C1 segment of cervical spinal cord (tissue), 14 donors: ENCODE measurements around the gene TRA2B.

Source experiments
- DNase-seq, 14 donors: peaks; one replicate each; lab custom pipeline; 2025; lab: John Stamatoyannopoulos, UW

The TRA2B gene

DNA sequence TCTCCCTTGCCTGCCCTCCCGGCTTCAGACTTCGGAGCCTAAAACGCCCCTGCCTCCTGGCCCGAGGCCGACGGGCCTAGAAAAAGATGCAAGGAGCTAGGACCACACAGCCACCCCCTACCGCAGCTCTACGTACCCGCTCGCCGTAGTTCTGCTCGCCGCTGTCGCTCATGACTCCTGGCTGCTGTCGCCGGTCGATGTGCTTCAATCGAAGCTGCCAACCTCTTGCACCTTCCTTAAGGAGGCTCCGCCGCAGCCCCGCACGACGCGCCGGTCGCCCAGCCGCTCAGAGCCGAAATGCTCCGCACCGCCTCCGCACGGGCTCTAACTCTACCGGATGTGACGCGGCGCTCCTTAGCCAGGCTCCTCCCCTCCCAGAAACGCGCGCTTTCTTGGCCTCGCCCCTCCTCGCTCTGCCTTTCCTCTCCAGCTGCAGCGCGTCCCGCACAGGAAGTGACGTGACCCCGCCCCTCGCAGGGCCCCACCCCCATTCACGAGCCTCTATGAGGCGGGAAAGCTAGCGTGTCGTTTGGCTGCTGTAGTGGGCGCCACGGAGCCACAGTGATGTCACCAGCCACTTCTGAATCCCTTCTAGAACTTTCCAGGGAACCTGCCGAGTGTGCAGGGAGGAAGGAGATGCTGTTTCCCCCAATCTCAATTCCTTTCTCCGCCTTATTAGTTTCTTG, at the start of gene TRA2B:
Gene TRA2B, minus strand, starts transcription at position 326 of the 686 bp plus-strand sequence. Its CDS starts 154 bp downstream, at position 172.
- peak; percentile 92 to 99 (median 97) for DNase-seq

DNA sequence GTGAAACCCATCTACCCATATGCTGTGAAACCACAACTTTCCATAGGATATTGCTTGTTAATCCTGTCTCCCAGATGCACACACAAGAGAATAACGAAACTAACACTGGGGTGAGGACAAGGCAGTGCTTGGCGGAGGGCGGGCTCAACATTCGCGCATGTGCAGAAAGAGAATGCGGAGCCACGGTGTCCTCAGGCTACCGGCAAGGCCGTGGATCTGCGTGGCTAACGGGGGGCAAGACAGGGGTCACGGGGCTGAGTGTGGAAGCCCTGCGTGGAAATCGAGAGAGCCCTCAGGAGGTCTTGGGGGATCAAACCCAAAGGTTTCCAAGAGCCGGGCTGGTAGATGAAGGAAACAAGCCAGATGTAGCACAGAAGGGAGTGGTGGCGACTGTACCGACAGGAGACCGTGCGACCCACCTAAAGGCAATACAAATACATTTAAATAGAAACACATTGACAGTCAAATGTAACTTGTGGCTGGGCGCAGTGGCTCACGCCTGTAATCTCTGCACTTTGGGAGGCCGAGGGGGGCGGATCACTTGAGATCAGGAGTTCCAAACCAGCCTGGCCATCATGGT, 48.5 kb upstream of the TRA2B start:
- DNase-seq: no peak

DNA sequence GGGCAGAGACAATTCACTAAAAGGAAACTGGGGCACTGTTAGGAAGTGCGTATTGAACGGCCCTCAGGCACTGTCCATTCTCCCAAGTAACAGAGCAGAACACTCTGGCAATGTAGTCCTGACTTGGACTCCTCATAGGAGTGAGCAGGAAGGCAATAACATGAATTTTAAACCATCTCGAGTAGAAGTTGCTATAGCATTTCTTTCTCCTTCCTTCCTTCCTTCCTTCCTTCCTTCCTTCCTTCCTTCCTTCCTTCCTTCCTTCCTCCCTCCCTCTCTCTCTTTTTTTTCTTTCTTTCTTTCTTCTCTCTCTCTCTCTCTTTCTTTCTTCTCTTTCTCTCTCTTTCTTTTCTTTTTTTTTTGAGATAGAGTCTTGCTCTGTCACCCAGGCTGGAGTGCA, 46.4 kb upstream of the TRA2B start:
- no peak for DNase-seq

DNA sequence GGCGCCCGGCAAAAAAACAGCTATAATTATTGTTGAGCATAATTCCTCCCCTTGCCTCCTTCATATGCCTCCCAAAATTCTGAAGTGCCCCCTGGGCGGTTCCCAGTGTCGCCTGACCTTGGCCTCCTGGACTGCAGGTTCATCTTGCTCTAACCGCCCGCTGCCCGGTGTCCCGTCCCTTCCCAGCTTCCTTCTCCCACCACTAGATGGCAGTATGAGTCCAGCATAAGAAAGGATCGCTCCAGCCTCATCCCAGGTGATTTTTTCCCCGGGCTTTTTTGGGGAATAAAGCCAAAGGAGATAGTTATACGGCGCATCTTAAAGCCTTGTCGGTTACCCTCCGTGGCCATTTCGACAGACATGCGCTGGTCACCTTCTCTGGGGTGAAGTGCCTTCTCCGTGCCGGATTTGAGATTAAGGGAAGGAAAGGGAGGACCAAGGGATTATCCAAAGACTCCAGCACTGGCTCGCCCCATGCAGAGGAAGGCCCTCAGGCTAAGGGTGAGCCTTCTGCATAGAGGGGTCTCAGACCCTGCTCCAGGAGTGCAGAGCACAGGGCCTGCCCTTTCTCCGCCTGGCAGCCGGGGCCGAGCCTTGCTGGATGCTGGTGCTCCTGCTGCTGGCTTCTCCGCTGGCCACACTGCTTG, 45.8 kb upstream of the TRA2B start:
- DNase-seq: peak in 13 of 14 donors; percentile 7 to 70 (median 46)

DNA sequence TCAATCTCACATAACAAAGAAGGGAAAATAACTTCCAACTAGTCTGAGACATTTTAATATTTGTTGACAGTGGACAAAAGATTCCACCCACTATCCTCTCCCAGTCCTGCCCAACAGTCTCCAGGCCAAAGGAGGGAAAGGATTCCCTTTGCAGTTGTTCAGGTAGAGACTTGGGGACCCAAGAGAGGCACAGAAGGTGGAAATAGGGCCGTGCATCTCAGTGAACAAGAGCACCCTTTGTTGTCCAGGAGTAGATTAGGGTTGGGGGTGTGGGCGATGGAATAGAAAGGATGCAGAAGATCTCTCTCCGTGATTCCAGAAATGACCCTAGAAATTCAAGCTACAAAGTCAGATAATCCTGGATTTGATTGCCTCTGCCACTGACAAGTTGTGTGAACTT, 44.8 kb upstream of the TRA2B start:
- DNase-seq: no peak

DNA sequence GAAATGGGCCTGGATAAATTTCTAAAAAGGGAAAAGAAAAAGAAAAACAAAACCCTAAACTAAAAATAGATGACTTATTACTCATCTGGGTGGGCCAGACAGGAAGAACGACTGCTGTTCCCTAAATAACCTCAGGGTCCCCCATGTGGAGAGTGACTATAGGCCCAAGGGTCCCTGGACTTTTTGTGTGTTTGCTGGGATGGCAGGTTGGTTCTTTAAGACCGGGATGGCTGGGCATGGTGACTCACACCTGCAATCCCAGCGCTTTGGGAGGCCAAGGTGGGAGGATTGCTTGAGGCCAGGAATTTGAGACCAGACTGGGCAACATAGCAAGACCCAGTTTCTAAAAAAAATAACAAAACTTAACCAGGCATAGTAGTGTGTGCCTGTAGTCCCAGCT, 43.8 kb upstream of the TRA2B start:
- DNase-seq: no peak

DNA sequence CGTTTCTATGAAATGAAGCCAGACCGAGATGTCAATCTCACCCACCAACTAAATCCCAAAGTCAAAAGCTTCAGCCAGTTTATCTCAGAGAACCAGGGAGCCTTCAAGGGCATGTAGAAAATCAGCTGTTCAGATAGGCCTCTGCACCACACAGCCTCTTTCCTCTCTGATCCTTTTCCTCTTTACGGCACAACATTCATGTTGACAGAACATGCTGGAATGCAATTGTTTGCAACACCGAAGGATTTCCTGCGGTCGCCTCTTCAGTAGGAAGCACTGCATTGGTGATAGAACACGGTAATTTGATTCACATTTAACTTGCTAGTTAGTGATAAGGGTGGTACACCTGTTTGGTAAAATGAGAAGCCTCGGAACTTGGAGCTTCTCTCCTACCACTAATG, 41.9 kb upstream of the TRA2B start:
- DNase-seq: no peak

DNA sequence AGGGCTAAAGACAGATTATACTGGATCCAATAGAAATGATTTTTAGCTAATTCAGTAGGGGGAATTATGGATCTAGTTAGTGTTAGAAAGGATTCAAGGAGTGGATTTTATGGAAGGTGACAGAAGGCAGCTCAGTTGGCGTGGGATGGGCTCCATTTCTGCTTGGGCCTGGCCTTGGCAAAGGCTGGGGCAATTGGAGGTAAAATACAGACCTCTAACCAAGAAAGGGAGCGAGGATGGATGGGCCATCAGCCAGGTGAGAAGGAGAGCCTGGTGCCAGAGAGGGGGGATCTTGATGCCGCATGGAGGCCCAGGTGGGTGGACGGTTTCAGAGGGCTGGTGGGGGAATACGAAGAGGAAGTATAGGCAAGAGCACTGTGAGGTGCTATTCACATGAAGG, 40.7 kb upstream of the TRA2B start:
- peak in 1 of 14 donors; percentile 69 for DNase-seq

DNA sequence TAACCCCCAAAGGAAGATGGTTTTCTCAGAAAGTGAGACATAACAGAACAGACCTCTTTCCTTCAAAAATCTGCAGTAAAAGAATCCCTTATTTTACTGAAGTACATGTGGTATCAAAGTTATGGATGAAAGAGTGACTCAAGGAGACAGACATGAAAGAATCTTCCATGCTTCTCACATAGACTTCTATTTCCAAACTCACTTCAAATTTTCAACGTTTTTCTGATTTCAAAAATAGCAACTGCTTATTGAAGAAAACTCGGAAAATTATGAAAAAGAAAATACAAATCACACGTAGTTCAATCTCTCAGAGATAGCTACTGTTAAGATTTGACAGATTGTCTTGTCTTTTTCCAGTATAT, 39.8 kb upstream of the TRA2B start:
- DNase-seq: peak in 1 of 14 donors; percentile 34

DNA sequence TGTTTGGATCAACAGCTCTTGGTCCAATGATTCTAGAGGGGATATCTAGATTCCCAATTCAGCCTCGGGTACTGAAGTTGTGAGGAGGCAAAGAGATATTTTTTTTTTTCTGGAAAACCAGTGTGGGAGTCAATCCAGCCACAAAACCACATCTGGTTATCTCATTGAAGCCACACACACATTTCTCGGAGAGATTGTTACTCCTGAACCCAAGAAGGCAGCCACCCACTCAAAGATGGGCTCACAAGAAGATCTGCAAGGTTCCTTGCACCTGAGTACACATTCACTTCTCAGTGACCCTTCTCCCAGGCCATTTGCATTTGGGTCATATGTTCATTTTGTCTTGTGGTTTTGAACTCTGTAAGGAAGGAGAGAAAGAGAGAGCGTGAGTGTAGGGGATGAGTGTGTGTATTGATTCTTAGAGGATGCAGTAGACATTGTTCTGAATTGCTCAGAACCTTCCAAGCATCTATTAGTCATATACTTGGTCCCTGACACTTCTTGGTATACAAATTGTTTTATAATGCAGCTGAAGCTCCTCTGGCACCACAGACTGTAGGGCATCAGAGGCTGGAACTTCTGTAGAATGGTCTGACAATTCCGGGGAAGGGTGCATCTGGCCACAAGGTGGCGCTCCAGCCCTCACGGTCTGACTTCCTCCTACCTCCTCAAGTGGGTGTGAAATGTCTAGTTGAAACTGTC, 39.3 kb upstream of the TRA2B start:
- DNase-seq: peak in 11 of 14 donors; percentile 11 to 75 (median 43)

DNA sequence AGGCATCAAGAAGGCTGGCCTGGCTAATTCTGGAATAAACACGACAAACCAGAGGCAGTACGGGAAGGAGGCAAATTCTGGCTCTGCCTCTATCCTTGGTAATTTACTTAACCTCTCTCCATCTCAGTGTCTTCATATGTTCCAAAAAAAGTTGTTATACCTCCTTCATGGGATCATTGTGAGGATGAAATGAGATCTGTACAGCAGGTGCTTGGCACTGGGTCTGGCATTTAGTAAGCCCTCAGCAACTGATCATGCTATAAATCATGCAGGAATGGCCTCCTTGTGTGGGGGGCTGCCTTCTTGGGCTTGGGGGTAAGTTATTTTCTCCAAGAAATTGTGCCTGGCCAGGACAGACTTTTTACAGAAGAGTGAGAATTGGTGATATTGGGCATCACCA, 38.3 kb upstream of the TRA2B start:
- no peak for DNase-seq

DNA sequence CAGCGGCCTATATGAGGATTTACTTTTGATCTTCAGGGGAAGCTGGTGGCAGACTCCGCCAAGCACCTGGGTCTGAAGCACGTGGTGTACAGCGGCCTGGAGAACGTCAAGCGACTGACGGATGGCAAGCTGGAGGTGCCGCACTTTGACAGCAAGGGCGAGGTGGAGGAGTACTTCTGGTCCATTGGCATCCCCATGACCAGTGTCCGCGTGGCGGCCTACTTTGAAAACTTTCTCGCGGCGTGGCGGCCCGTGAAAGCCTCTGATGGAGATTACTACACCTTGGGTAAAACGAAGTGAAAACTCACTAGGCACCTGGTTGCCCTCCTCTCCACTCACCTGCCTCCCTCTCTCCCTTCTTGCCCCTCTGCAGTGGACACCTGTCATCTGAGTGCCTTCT, 33.8 kb upstream of the TRA2B start:
- DNase-seq: no peak

DNA sequence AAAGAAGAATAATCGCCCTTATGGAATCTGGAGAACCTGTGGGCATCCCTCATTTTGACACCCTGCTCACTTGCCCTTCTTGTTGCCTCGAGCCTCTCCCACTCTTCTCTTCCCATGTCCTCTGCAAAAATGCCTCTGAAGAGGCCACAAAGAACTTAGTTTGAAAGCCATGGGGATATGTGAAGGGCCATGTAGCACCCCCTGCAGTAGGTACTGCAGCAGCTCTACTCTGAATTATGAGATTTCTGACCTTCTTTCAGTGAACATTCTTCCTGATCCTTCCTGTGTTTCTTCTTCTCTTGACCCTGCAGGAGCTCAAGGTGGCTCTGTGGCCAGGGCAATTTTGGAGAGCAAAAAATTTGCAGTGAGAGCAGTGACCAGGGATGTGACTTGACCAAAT, 30.4 kb upstream of the TRA2B start:
- DNase-seq: no peak

DNA sequence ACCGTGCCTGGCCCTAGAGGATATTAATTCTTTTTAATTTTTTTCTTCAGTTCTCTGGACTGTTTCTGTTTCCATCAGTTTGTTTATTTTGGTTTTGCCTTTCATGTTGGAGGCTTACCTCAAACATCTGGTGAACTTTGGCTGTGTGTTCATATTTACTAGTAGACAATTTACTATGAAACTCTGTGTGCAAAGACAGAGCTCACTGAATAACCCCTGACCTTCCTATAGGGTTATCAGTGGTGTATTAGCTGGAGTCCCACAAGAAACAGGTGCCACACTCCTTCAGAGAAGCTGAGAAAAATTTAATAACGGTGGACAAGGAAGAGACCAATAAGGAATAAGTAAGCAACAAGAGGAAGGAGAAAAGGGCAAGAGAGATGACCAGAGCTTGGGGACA, 28.8 kb upstream of the TRA2B start:
- no peak for DNase-seq

DNA sequence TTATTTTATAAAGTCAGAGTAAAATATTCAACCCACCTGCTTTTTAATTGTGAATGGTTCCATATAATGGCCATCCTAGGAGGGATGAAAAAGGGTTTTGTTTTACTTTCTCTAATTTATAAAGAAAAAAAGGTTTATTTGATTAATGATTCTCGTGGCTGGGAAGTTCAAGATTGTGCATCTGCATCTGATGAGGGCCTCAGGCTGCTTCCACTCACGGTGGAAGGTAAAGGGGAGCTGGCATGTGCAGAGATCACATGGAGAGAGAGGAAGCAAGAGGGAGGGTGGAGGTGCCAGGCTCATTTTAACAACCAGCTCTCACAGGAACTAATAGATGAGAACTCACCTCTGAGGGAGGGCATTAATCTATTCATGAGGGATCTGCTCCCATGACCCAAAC, 27.7 kb upstream of the TRA2B start:
- DNase-seq: no peak

DNA sequence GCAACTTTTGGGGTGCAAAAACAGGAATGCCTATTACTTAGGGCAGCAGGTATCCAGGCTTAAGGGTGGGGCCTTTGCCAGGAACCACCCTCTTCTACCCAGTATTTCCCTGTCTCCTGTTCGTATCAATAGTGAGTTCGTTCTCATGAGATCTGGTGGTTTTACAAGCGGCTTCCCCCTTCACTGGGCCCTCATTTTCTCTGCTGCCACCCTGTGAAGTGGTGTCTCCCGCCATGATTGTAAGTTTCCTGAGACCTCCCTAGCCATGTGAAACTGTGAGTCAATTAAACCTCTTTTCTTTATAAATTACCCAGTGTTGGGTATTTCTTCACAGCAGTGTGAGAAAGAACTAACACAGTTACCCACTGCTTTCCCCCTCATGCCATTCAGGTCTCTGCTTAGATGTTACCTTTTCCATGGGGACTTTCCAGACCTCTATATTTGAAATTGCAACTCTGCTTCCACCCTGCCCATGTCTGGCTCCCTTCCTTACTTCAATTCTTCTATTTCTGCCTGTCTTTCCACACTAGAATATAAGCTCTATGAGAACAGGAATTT, 23.9 kb upstream of the TRA2B start:
- DNase-seq: no peak

DNA sequence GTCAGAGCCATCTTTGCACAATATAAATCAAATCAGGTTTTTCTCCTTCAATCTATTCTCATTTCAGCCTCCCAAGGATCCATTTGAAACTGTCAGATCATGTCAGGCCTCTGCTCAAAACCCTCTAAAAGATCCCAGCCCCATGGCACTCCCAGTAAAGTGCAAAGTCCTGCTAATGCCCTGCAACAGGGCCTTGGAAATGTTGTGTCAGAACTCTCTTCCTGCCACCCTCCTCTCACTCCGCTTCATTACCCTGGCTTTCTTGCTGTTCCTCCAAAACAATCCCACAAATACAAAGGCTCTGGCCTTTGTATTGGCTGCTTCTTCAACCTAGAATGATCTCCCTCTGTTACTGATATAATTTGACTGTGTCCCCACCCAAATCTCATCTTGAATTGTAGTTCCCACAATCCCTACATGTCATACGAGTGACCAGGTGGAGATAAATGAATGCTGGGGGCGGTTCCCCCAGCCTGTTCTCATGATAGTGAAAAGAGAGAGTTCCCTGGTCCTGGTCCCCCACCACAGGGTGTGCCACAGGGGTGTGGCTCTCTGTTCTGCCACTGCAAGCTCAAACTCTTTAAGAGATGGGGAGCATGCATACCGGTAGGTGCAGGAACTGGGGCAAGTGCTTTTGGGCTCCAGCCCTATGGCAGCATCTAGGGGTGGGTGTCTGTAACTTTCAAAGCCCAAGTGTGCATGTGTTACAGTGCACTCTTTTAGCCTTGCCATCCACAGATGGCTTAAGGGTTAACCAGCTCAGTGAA, 22.9 kb upstream of the TRA2B start:
- no peak for DNase-seq

DNA sequence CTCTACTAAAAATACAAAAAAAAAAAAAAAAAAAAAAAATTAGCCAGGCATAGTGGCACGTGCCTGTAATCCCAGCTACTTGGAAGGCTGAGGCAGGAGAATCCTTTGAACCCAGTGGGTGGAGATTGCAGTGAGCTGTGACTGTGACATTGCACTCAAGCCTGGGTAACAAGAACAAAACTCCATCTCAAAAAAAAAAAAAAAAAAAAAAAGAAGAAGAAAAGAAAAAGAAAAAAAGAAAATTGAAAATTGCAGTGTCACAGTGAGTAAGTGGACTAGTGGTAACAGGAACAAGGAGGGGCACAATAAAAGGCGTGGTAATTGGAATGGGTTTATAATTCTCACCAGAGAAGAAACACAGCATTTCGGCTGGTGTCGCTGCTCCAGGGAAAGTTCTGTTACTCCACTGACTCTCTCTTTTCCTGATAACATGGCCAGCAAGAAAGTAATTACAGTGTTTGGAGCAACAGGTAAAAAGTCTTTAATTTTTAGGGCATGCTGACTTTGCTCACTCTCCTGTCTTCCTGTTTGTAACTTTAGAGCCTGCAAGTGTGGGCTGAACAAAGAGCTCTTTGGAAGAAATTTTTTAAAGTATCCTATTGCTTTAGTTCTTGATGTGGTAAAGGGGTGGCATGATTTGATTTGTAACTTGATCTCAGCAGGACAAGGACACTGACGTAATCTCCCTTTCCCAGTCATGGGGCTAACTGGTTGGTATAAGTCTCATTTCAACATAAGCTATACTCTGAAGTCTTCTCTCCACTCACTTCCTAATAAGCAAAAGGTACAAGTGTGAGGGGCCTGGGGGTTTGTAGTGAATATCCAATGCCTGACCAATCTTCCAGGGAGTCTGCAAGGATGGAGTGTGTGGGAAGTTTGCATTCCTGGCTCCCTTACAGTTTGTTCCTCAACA, 22.1 kb upstream of the TRA2B start:
- DNase-seq: no peak

DNA sequence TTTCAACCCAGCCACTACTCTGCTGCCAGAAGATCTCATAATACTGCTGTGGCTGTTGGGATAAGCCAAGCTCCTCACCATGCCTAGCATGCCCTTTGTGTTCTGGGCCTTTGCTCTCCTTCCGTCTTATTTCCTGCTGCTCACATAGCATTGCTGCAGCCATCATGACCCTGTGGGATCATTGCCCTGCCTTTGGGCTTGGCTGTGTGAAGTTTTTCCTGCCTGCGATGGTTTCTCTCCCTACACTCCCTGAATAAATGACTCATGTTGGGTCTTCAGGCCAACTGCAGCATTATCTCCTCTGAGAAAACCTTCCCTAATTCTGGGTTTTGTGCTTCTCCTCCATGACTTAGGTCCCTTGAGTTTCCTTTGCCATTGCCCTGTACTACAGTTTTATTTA, 20.8 kb upstream of the TRA2B start:
- no peak for DNase-seq

DNA sequence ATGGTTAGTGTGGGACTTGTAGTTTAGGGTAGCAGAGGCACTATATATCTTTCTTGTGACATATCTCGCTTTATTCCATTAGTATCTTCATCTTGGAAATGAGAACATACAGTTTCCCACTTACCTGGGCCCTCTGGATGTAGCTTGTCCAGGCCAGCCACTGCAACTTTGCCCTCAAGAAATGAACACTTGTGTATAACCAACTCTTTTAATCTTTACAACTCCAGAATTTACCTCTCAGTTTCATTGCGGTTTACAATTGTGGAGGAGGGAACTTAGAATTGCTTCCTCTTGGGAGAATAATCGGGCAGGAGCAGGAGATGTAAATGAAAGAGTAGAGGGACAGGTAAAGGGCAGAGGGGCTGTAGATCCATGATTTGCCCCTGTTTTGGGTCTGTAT, 18.4 kb upstream of the TRA2B start:
- DNase-seq: no peak

DNA sequence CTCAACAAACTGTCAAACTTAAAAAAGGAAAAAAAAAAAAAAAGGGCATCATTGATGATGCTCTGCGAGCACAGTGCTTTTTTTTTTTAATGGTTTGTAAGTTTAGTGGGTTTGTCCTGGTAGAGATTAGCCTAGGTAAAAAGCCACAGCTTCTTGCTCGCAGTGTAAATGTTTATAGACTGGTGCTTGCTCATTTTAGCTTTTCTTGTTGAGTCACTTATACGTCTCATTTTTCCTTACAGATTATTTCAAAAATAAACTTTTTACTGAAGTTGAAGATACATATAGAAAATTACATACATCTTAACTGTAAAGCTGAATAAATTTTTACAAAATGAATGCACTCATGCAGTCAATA, 16.5 kb upstream of the TRA2B start:
- no peak for DNase-seq
